Superior temporal gyrus (tissue), 1 donor: ENCODE results near the gene FAM98A.

Source experiments
- DNase-seq: peaks from one replicate; pipeline ENCODE4 v3.0.0-alpha.2; 2016; ENCODE audit errors: extremely low spot score

The FAM98A gene

DNA sequence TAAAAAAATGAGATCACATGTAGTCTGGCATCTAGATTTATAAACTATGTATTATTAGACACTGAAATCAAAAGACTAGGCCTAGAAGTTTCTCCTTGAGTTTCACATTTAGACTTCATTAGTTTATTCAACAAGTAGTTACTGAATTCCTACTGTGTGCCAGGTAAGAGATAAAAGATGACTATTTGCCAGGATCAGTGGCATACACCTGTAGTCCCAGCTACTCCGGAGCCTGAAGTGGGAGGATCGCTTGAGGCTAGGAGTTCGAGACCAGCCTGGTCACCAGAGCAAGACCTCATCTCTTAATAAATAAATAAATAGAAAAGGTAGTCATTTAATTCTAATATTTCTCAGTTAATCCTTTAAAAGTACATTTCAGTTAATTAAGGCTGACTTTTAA is 2.1 kb downstream of the FAM98A start:
- no peak for DNase-seq

DNA sequence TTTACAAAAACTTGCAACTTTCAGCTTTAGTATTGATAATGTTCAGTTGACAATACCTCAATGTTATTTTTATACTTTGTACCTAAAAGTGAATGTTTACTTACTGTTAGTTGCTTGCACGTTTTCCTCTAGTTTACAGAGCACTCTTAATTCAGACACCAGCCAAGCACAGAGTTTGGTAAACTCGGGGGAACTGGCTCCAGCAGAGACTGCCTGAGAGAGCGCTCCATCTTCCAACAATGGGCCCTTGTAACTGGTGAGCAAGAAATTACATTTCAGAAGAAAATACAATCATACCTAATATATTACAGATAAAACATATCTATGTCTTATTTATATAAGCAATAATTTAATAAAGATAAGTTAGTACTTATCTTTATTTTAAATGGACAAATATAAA is 3.7 kb downstream of the FAM98A start:
- no peak for DNase-seq

DNA sequence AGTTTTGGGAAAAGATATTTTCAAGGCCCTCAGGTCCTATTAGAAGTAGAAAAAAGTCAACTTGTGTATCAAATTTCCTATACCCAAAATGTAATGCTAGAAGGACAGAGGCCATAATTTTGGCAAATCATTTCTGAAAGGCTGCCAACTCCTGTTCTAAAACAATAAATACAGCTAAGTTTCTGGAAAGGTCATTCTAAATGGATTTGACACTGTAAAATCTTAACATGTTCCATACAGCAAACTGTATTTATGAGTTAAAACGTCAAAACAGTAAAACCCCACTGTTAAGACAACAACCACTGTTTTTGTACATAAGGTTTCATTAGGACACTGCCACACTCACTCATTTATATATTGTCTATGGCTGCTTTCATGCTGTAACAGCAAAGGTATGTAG is 9.7 kb downstream of the FAM98A start:
- no peak for DNase-seq

- DNase-seq = no peak
These were observed 10.9 kb downstream of the FAM98A start for GRCh38 chr2:33588232-33588631.

DNA sequence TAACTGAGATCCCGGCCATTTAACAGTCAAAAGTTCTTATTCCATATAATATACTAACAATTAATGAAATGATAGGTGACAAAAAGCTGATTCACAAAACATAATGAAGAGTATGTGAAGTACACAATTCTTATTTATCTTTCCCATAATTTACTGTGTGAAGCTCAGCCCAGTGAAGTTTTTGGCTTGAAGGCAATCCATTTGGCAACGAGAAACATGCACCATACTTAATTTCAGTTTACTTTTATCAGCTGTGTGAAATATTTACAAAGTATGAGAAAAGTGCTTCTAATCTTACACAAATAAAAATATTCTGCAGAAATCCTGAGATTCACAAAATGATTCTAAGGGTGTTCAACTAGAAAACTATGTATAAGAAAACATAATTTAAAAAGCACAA is 12.3 kb downstream of the FAM98A start:
- DNase-seq = no peak

DNA sequence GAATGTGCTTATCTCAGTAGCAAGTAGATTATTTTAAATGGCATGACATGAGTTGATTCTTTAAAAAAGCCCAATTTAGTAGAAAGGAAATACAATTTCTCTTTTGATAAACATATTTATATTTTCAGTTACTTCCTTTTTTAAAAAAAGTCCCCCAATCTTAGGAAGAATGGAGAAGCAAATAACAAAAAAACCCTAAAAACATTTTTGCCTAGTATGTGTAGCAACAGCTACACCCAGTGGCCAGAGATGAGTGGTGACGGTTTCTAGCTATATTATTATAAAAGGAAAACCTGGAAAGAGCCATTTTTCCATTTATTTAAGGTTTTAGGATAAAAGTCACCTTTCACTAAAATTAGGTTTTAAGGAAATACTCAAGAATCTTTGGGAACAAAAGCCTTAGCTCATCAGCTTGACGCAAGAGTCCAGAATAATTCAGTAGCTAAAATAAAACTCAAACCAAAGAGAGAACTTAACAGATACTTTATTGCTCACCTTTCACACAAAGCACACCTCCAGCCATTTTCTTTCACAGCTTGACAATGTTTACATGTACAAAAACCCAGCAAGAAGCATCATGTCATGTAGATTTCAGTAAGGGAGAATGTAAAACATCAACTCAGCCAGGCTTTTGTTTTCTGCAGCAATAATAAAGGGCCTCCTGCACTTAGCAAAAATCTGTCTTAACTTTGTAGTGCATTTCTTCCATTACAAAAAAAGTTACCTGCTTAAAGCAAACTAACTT is 15.7 kb downstream of the FAM98A start:
- DNase-seq = peak; percentile 93

- DNase-seq = no peak
These were observed 17.2 kb downstream of the FAM98A start for GRCh38 chr2:33581872-33582271.

DNA sequence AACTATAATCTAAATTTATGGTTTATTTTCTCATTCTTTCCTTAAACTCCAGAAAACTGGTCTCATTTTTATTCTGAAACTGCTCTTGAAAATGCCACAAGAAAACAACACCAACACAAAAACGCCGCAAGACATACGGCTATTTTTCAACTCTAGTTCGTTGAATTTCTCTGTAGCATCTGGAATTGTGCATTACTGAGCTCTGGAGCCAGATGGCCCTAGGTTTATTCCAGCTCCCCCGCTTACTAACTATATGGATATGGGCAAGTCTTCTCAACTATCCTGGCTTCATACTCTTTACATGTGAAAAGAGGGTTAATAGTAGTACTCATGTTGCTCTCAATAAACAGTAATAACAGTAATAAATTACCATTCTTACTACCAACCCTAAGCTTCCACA is 19.9 kb downstream of the FAM98A start:
- peak; percentile 60 for DNase-seq

GRCh38 chr2:33577668-33578067 is 21.4 kb downstream of the FAM98A start:
- no peak for DNase-seq

DNA sequence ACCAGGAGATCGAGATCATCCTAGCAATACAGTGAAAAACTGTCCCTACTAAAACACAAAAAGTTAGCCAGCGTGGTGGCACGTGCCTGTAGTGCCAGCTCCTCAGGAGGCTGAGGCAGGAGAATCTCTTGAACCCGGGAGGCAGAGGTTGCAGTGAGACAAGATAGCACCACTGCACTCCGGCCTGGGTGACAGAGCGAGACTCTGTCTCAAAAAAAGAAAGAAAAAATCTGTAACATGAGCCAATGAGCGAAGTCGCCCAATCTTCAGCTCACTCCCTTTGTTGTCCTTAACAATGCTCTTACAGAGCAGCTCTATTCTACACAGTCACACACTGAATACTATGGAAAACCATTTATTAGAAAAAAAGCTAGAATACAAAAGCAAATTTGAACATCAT is 22.0 kb downstream of the FAM98A start:
- peak; percentile 80 for DNase-seq

DNA sequence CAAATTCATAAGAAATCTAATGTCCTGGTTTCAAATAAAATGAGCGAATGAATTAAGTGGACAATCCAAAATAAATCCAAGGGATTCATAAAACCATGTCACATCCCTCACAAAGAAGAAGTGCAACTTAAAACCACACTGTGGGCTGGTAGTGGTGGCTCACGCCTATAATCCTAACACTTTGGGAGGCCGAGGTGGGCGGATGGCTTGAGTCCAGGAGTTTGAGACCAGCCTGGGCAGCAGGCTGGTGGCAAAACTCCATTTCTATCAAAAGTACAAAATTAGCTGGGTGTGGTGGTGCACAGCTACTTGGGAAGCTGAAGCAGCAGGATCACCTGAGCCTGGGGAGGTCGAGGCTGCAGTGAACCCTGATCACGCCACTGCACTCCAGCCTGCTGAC is 25.4 kb downstream of the FAM98A start:
- no peak for DNase-seq

DNA sequence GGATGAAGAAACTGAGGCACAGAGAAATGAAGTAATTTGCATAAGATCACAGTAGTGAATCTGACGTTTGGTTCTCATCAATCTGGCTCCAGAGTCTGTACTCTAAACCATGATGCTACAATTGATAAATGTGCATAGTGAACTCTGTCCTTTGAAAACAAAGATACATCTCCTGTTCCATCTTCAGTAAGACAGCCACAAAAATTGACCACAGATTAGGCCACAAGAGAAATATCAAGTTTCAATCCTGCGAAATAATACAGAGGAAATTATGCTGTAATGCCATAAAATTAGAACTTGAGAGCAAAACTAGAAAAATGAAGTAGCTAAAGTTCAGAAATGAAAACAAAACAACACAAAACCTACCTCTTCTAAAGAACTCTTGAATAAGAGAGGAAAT is 28.4 kb downstream of the FAM98A start:
- DNase-seq = no peak

- no peak for DNase-seq
These were observed 37.2 kb downstream of the FAM98A start for GRCh38 chr2:33561872-33562271.

GRCh38 chr2:33560017-33560416 is 39.1 kb downstream of the FAM98A start:
- DNase-seq = no peak

DNA sequence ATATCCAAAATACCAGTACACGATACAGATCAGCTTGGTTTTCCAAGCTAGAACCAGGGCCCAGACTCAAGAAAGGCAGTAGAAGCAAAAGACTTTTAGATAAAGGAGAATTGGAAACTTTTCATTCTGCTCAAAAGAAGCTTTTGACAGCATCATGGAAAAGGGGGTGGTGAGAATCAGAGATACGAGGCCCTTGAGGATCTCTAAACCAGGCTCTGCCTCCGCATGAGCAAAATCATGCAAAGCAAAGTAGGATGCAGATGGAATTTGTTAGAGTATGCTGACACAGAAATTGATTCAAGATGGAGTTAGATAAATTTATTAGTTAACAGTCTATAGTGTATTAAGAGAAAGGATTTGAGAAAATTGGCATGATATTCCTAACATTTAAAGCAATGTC is 39.8 kb downstream of the FAM98A start:
- DNase-seq = no peak

GRCh38 chr2:33555681-33556080 is 43.4 kb downstream of the FAM98A start:
- DNase-seq = no peak

- DNase-seq = no peak
These were observed 46.2 kb downstream of the FAM98A start for GRCh38 chr2:33552758-33553461.

- DNase-seq = no peak
These were observed 48.9 kb downstream of the FAM98A start for GRCh38 chr2:33550206-33550605.

DNA sequence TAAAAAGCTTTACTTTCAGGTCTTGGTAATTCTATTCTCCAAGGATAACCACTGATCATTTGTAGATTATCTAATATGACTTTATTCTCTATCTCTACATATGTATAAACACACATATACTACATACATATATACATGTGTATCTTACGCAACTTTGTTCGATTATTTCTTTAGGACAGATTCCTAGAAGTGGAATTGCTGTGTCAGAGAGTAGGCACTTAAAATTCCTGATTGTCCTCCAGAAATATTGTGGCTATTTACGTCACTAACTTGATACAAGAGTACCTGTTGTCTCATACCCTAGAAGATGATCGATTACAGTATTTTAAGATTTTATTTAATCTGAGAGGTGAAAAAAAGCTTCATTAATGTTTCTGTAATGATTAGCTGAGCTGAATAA is 57.9 kb downstream of the FAM98A start:
- no peak for DNase-seq

DNA sequence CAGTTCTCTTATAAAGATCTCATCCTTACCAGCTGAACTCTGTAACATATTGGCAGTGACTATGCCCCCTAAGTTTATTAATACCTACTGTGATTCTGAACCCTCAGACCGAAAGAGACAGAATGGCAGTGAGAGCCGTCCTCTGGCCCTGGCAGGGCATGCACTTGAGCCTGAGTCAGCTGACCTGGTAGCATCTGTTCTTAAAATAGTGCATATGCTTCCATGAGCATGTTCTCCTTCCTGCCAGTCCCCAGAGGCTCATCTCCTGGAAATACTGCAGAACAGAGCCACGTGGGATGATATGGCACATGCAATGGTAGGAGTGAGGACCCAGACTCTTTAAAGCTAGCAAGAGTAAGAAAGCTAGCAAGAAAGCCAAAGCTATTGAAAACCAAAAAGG is 63.7 kb downstream of the FAM98A start:
- no peak for DNase-seq
